Occipital lobe (tissue), 2 donors: ENCODE measurements around the gene FIGNL2. TPM values are rescaled to one million over a fixed set of nuclear protein-coding genes. Genes with fewer than 3 reads are reported as not detected.
"Not testable (repeated sequence)": the region's sequence is repeated elsewhere in the genome, so short reads cannot be mapped to it uniquely, and the experiment has no call there.

Experiments used
- DNase-seq: peaks from one replicate; lab custom pipeline; 2025; lab: John Stamatoyannopoulos, UW
- total RNA-seq: library from RNA; depleted of rRNA; stranded (reverse); fragments of >200 nt; gene quantifications from one replicate; pipeline ENCODE4 v1.2.3, GENCODE V29; 2014

Gene FIGNL2
- total RNA-seq: 0.47 TPM

- no peak for DNase-seq
Observed at GRCh38 chr12:51848326-51848727, at the start of gene FIGNL2. TSS of gene FIGNL2 (minus strand) at chr12:51848718. CDS start at chr12:51822413, 26,305 bp downstream.

- DNase-seq: no peak
Observed at GRCh38 chr12:51897181-51897580, 48.7 kb upstream of the FIGNL2 start.

- no peak for DNase-seq
Observed at GRCh38 chr12:51896236-51896635, 47.7 kb upstream of the FIGNL2 start.

- no peak for DNase-seq
Observed at GRCh38 chr12:51895378-51896135, 47.0 kb upstream of the FIGNL2 start.

- DNase-seq: no peak
Observed at GRCh38 chr12:51893786-51894185, 45.3 kb upstream of the FIGNL2 start.

GRCh38 chr12:51891843-51892242 lies 43.3 kb upstream of the FIGNL2 start:
- no peak for DNase-seq

GRCh38 chr12:51890511-51891171 lies 42.1 kb upstream of the FIGNL2 start:
- no peak for DNase-seq

GRCh38 chr12:51890133-51890464 lies 41.6 kb upstream of the FIGNL2 start:
- no peak for DNase-seq

- no peak for DNase-seq
Observed at GRCh38 chr12:51889216-51890132, 41.0 kb upstream of the FIGNL2 start.

GRCh38 chr12:51888316-51889215 lies 40.0 kb upstream of the FIGNL2 start:
- no peak for DNase-seq

GRCh38 chr12:51887476-51888315 lies 39.2 kb upstream of the FIGNL2 start, which contains the start of gene ANKRD33:
TSS of gene ANKRD33 (plus strand) at chr12:51888103. CDS start at chr12:51888187, 84 bp downstream.
- DNase-seq: no peak

GRCh38 chr12:51886021-51886710 lies 37.6 kb upstream of the FIGNL2 start:
- DNase-seq: no peak

GRCh38 chr12:51885294-51886020 lies 36.9 kb upstream of the FIGNL2 start:
- not testable (repeated sequence) for DNase-seq

GRCh38 chr12:51884676-51885229 lies 36.2 kb upstream of the FIGNL2 start:
- DNase-seq: no peak

GRCh38 chr12:51883998-51884675 lies 35.6 kb upstream of the FIGNL2 start:
- DNase-seq: no peak

GRCh38 chr12:51883295-51883694 lies 34.8 kb upstream of the FIGNL2 start:
- DNase-seq: no peak

- DNase-seq: no peak
Observed at GRCh38 chr12:51879102-51879501, 30.6 kb upstream of the FIGNL2 start.

GRCh38 chr12:51874486-51874885 lies 26.0 kb upstream of the FIGNL2 start:
- DNase-seq: no peak
